A549 (cell line): ENCODE results near the gene OVOL3. TPM values are rescaled to one million over a fixed set of nuclear protein-coding genes. Genes with fewer than 3 reads are reported as not detected.
A peak's percentile ranks its signal among the peaks of the same experiment; 100 is the strongest.

Experiments used
- ATAC-seq, 2 experiments: fragments of 200-7000 bp in 1 of 2; fragments of >200 bp in 1 of 2; cut with Nextera tagmentation in 1 of 2; cut with Tn5 transposase in 1 of 2; 3 replicates each; pipeline versions ENCODE4 v1.8.0 to v1.9.1; 2018 to 2020; ENCODE audit warnings: mild to moderate bottlenecking in 1 of 2, moderate library complexity in 1 of 2
- CTCF ChIA-PET: fragments of 300-600 bp; sonication (Branson Sonifier 250); formaldehyde crosslinking; extraction: SDS; loops from one replicate; lab custom pipeline; 2021; ENCODE audit warnings: antibody characterized with exemption, inconsistent platforms; lab: Yijun Ruan, JAX
- POLR2A ChIA-PET: fragments of 350-600 bp; formaldehyde crosslinking; extraction: SDS; loops from one replicate; lab custom pipeline; 2021; ENCODE audit warnings: antibody characterized with exemption, inconsistent platforms; lab: Yijun Ruan, JAX
- DNase-seq, 2 experiments: peaks; one replicate each; pipeline versions ENCODE4 v3.0.0 to v3.0.0-alpha.2; 2011 to 2016; ENCODE audit warnings: low read depth in 1 of 2, low spot score in 1 of 2
- FAIRE-seq: peaks from 2 replicates; lab custom pipeline; 2011; peaks lifted over from hg19 to GRCh38; lab: Jason Lieb, UNC
- H3K27ac ChIP-seq, 2 experiments: fragments of >200 bp; sonication (Bioruptor Twin); formaldehyde crosslinking; 3 replicates each; pipeline ENCODE4 v1.5.1; 2016 to 2017
- H3K4me1 ChIP-seq: fragments of >200 bp; sonication (Bioruptor Twin); formaldehyde crosslinking; 3 replicates; pipeline ENCODE4 v1.6.1; 2016
- H3K4me2 ChIP-seq: fragments of >200 bp; sonication (Bioruptor Twin); formaldehyde crosslinking; 3 replicates; pipeline ENCODE4 v1.6.1; 2016
- H3K4me3 ChIP-seq: fragments of >200 bp; sonication (Bioruptor Twin); formaldehyde crosslinking; 3 replicates; pipeline ENCODE4 v1.5.1; 2016
- H3K9me3 ChIP-seq: fragments of >200 bp; sonication (Bioruptor Twin); formaldehyde crosslinking; 3 replicates; pipeline ENCODE4 v1.6.1; 2016
- BCL3 ChIP-seq: fragments of >200 bp; sonication (Bioruptor Twin); formaldehyde crosslinking; IDR thresholded peaks from 3 replicates; pipeline ENCODE4 v1.6.1; 2016
- BHLHE40 ChIP-seq: IDR thresholded peaks from 2 replicates; pipeline ENCODE4 v1.6.1; 2012; ENCODE audit warnings: low read depth, low read length, inconsistent platforms
- CBX2 ChIP-seq: fragments of 200-600 bp; sonication (generic); IDR thresholded peaks from 2 replicates; pipeline ENCODE4 v1.6.1; 2016; ENCODE audit warnings: low read depth, mild to moderate bottlenecking, borderline replicate concordance
- CHD4 ChIP-seq: fragments of 200-600 bp; sonication (generic); IDR thresholded peaks from 2 replicates; pipeline ENCODE4 v1.6.1; 2016; ENCODE audit warnings: antibody characterized with exemption, mild to moderate bottlenecking, borderline replicate concordance
- EHF ChIP-seq: fragments of 250-450 bp; sonication (Bioruptor Pico); IDR thresholded peaks from 2 replicates; pipeline ENCODE4 v1.5.0; 2020; ENCODE audit warnings: mild to moderate bottlenecking
- EHMT2 ChIP-seq: fragments of 200-600 bp; sonication (generic); IDR thresholded peaks from 2 replicates; pipeline ENCODE4 v1.6.1; 2016; ENCODE audit warnings: antibody characterized with exemption, low read depth, mild to moderate bottlenecking, moderate library complexity
- FOSL2 ChIP-seq, 2 experiments: fragments of 450-650 bp in 1 of 2; fragments of >200 bp in 1 of 2; sonication (Bioruptor Twin) in 1 of 2; formaldehyde crosslinking; IDR thresholded peaks; 2 replicates each; pipeline versions ENCODE4 v1.5.0 to v1.6.1; 2016 to 2020; ENCODE audit warnings: mild to moderate bottlenecking in 1 of 2, moderate library complexity in 1 of 2
- FOXS1 ChIP-seq: fragments of 250-450 bp; sonication (Bioruptor Pico); IDR thresholded peaks from 2 replicates; pipeline ENCODE4 v1.5.0; 2020; ENCODE audit warnings: mild to moderate bottlenecking, moderate library complexity
- HDAC2 ChIP-seq: fragments of 200-600 bp; sonication (generic); IDR thresholded peaks from 2 replicates; pipeline ENCODE4 v1.6.1; 2016
- HOXA7 ChIP-seq: fragments of 250-450 bp; sonication (Bioruptor Pico); IDR thresholded peaks from 2 replicates; pipeline ENCODE4 v1.5.0; 2020; ENCODE audit warnings: mild to moderate bottlenecking, moderate library complexity
- KDM5A ChIP-seq: fragments of 200-600 bp; sonication (generic); IDR thresholded peaks from 2 replicates; pipeline ENCODE4 v1.6.1; 2016; ENCODE audit warnings: antibody characterized with exemption, mild to moderate bottlenecking
- MAFK ChIP-seq: fragments of 450-650 bp; IDR thresholded peaks from 2 replicates; pipeline ENCODE4 v1.6.1; 2014; ENCODE audit not compliant: partially characterized antibody
- MYC ChIP-seq: IDR thresholded peaks from 2 replicates; pipeline ENCODE4 v1.6.1; 2012; ENCODE audit warnings: mild to moderate bottlenecking, inconsistent platforms, low read length, improper control_type of control experiment, borderline replicate concordance
- NPAS2 ChIP-seq: fragments of 250-450 bp; sonication (Bioruptor Pico); IDR thresholded peaks from 2 replicates; pipeline ENCODE4 v1.8.0; 2022; ENCODE audit warnings: mild to moderate bottlenecking, moderate library complexity, borderline replicate concordance
- PBX3 ChIP-seq: IDR thresholded peaks from 2 replicates; pipeline ENCODE4 v1.6.1; 2012
- PHF8 ChIP-seq: fragments of 200-600 bp; sonication (generic); IDR thresholded peaks from 2 replicates; pipeline ENCODE4 v1.6.1; 2016; ENCODE audit warnings: low read depth, mild to moderate bottlenecking, antibody characterized with exemption, moderate library complexity, borderline replicate concordance
- POLR2AphosphoS2 ChIP-seq: conservative IDR thresholded peaks from 2 replicates; pipeline ENCODE4 v1.6.1; 2012; ENCODE audit warnings: low read length, improper control_type of control experiment, inconsistent platforms
- RFX5 ChIP-seq: fragments of 450-650 bp; IDR thresholded peaks from 2 replicates; pipeline ENCODE4 v1.7.1; 2014; ENCODE audit warnings: antibody characterized with exemption, mild to moderate bottlenecking, moderate library complexity
- RNF2 ChIP-seq: fragments of 200-600 bp; sonication (generic); IDR thresholded peaks from 2 replicates; pipeline ENCODE4 v1.6.1; 2016; ENCODE audit warnings: low read depth, mild to moderate bottlenecking, antibody characterized with exemption, moderate library complexity, borderline replicate concordance
- SMC3 ChIP-seq: fragments of >200 bp; sonication (Bioruptor Twin); formaldehyde crosslinking; IDR thresholded peaks from 3 replicates; pipeline ENCODE4 v1.6.1; 2018; ENCODE audit warnings: inconsistent platforms
- TFCP2L1 ChIP-seq: fragments of 250-450 bp; sonication (Bioruptor Pico); IDR thresholded peaks from 2 replicates; pipeline ENCODE4 v1.5.0; 2021; ENCODE audit warnings: mild to moderate bottlenecking
- TP53 ChIP-seq: fragments of 250-450 bp; sonication (Bioruptor Pico); IDR thresholded peaks from 2 replicates; pipeline ENCODE4 v1.5.0; 2021; ENCODE audit warnings: mild to moderate bottlenecking, moderate library complexity
- ZNF302 ChIP-seq: fragments of 250-450 bp; sonication (Bioruptor Pico); IDR thresholded peaks from 2 replicates; pipeline ENCODE4 v1.9.0; 2021; ENCODE audit warnings: inconsistent platforms, mild to moderate bottlenecking, moderate library complexity
- WGBS: methylation state at CpG from one replicate; pipeline ENCODE4 v1.1.6; 2017; ENCODE audit errors: missing lambda C conversion rate; 5-methylcytosine and 5-hydroxymethylcytosine counted together
- polyA plus RNA-seq, 4 experiments: library from polyadenylated mRNA; depleted of rRNA in 3 of 4; stranded (reverse); fragments of >200 nt; fragmentation: RNase III in 1 of 4; extraction: RNeasy Plus Mini Kit Qiagen cat#74134 plus additional on column Dnase treatment in 1 of 4; gene quantifications; 2 replicates in 3 of 4; 3 replicates in 1 of 4; pipeline ENCODE4 v1.2.3, GENCODE V29; 2011 to 2017
- TF ChIP-seq, protein P1 (sequence below): IDR thresholded peaks from 2 replicates; pipeline ENCODE4 v1.6.1; 2012
- TF ChIP-seq, protein P2 (sequence below): fragments of 250-450 bp; sonication (Bioruptor Pico); IDR thresholded peaks from 2 replicates; pipeline ENCODE4 v1.5.0; 2021; ENCODE audit warnings: mild to moderate bottlenecking, moderate library complexity, borderline replicate concordance

Gene OVOL3
- polyA plus RNA-seq, 2 of the 4 experiments (the other 2 are of a cell fraction): 0.14 TPM; not detected in 1

DNA sequence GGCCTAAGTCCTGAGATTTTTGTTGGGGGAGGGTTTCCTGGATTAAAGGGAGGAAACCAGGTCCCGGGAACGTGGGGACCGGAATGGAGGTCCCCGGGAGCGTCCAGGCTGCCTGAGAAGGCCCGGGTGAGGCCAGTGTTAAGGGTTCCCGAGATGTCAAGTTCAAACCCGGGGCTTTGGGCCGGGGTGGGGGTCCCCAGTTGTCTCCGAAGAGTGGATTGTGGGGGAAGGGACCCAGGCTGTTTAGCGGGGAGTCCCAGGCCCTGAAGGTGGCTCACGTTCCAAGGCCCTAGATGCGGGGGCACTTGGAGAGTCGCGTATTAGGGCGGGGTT lies 41.0 kb downstream of the OVOL3 start:
- Histone ChIP-seq H3K4me2 (no peak overlapping the region), H3K4me1 (no peaks in the 10 kb centered on the region), H3K27ac (no peak overlapping the region), H3K9me3 (no peaks in the 10 kb centered on the region)
- ATAC-seq (no peak), FAIRE-seq (no peak)
- CTCF ChIA-PET: interaction anchor here (2.1 to 7.2 kb wide), 2 partner anchors 10 to 25 kb away, joined by 5 to 67 read pairs; no protein-coding TSS in a partner anchor
- TF ChIP-seq POLR2AphosphoS2 (0 out of 2 replicates have a peak, but pooled peaks have one; percentile 70), TFCP2L1 (CRISPR knock-in tag) (no peak), TP53 (CRISPR knock-in tag) (0 out of 2 replicates have a peak, but pooled peaks have one; percentile 24)
- TF ChIP-seq, all 56 proteins: peak for 2
- no peak overlapping the region for H3K4me3 ChIP-seq
- POLR2A ChIA-PET: interaction anchor here (1.0 kb wide), 1 partner anchor 16 kb away, joined by 5 read pairs; no protein-coding TSS in a partner anchor
- WGBS: 92% methylated on average over 16 of the region's 16 CpGs
- DNase-seq: no peak

- H3K27ac ChIP-seq: no peak within 1 kb of the TSS
- POLR2A ChIA-PET: interaction anchor here (0.5 to 2.0 kb wide), 3 partner anchors 25 to 236 kb away, joined by 4 to 6 read pairs (median 5); partner anchors contain the start of gene POLR2I
- ATAC-seq (peak in 1 of 2 experiments; percentile 5; a peak in 1 of 6 replicates), DNase-seq (no peak), FAIRE-seq (peak; percentile 32)
- no peak within 1 kb of the TSS for H3K4me2 ChIP-seq
- no peak within 1 kb of the TSS for H3K4me3 ChIP-seq
- H3K9me3 ChIP-seq: no peaks in the 10 kb centered on the region
- no peak for TF ChIP-seq PBX3
- TF ChIP-seq TP53 (CRISPR knock-in tag): no peak
- no peak for TF ChIP-seq CBX2
- TF ChIP-seq EHMT2: no peak
- TF ChIP-seq PHF8: no peak
- TF ChIP-seq FOSL2 (IDR thresholded peaks at IDR 0.05): no peak
- no peak for TF ChIP-seq FOSL2 (CRISPR knock-in tag; IDR thresholded peaks at IDR 0.05)
- no peak for TF ChIP-seq FOXS1 (CRISPR knock-in tag)
- TF ChIP-seq EHF (CRISPR knock-in tag): no peak
- TF ChIP-seq SMC3: no peak
- no peak for TF ChIP-seq BCL3
- TF ChIP-seq KDM5A: no peak
- no peak for TF ChIP-seq CHD4
- no peak for TF ChIP-seq HDAC2
- no peak for TF ChIP-seq TFCP2L1 (CRISPR knock-in tag)
- TF ChIP-seq HOXA7 (CRISPR knock-in tag): no peak
- TF ChIP-seq RFX5: no peak
- no peak for TF ChIP-seq MAFK
- 94% methylated on average over 40 of the region's 40 CpGs for WGBS
- CTCF ChIA-PET: interaction anchor here (0.7 to 7.2 kb wide), 8 partner anchors 9 to 1754 kb away, joined by 3 to 67 read pairs (median 6); partner anchors contain the start of gene WDR87
- H3K4me1 ChIP-seq: no peaks in the 10 kb centered on the region
Observed at GRCh38 chr19:36152352-36153091, 41.6 kb downstream of the OVOL3 start, which contains the start of gene COX7A1. TSS of gene COX7A1 (minus strand) at chr19:36152447. CDS start at chr19:36152407, 40 bp downstream.

DNA sequence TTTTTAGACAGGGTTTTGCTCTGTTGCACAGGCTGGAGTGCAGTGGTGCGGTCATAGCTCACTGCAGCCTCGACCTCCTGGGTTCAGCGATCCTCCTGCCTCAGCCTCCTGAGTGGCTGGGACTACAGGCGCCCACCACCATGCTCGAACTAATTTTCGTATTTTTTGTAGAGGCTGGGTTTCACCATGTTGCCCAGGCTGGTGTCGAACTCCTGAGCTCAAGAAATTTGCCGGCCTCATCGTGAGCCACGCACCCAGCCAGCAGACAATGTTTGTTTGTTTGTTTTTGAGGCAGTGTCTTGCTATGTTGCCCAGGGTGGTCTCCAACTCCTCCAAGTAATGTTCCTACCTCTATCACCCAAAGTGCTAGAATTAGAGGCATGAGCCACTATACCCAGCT lies 42.2 kb downstream of the OVOL3 start:
- no peak overlapping the region for H3K4me2 ChIP-seq
- ChIA-PET CTCF (interaction anchor here (0.7 to 7.2 kb wide), 8 partner anchors 9 to 1753 kb away, joined by 3 to 67 read pairs (median 6); partner anchors contain the start of gene WDR87), POLR2A (interaction anchor here (0.9 to 2.0 kb wide), 2 partner anchors 25 to 38 kb away, joined by 4 to 5 read pairs; partner anchors contain the start of gene POLR2I)
- no peaks in the 10 kb centered on the region for H3K4me1 ChIP-seq
- no peak for FAIRE-seq
- no peak overlapping the region for H3K4me3 ChIP-seq
- no peak overlapping the region for H3K27ac ChIP-seq
- no peak for ATAC-seq
- no peaks in the 10 kb centered on the region for H3K9me3 ChIP-seq
- no peak for DNase-seq
- 96% methylated on average over 10 of the region's 10 CpGs for WGBS
- TF ChIP-seq BHLHE40: no peak
- TF ChIP-seq SMC3: no peak
- no peak for TF ChIP-seq RNF2
- TF ChIP-seq HOXA7 (CRISPR knock-in tag): no peak
- TF ChIP-seq RFX5: no peak
- TF ChIP-seq NPAS2 (CRISPR knock-in tag): no peak
- TF ChIP-seq HDAC2: no peak
- TF ChIP-seq, protein P1, sequence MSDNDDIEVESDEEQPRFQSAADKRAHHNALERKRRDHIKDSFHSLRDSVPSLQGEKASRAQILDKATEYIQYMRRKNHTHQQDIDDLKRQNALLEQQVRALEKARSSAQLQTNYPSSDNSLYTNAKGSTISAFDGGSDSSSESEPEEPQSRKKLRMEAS: no peak
- TF ChIP-seq MYC: no peak
- TF ChIP-seq, protein P2, sequence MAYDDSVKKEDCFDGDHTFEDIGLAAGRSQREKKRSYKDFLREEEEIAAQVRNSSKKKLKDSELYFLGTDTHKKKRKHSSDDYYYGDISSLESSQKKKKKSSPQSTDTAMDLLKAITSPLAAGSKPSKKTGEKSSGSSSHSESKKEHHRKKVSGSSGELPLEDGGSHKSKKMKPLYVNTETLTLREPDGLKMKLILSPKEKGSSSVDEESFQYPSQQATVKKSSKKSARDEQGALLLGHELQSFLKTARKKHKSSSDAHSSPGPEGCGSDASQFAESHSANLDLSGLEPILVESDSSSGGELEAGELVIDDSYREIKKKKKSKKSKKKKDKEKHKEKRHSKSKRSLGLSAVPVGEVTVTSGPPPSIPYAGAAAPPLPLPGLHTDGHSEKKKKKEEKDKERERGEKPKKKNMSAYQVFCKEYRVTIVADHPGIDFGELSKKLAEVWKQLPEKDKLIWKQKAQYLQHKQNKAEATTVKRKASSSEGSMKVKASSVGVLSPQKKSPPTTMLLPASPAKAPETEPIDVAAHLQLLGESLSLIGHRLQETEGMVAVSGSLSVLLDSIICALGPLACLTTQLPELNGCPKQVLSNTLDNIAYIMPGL (CRISPR knock-in tag): no peak
- no peak for TF ChIP-seq ZNF302
- TF ChIP-seq TFCP2L1 (CRISPR knock-in tag): no peak
